Measurements from ENCODE around the gene OTOF. TPM values are rescaled to one million over a fixed set of nuclear protein-coding genes. Genes with fewer than 3 reads are reported as not detected.
A peak's percentile ranks its signal among the peaks of the same experiment; 100 is the strongest.

OTOF gene
- total RNA-seq, 1 donor from 2014 or later: 8.1 TPM

DNA sequence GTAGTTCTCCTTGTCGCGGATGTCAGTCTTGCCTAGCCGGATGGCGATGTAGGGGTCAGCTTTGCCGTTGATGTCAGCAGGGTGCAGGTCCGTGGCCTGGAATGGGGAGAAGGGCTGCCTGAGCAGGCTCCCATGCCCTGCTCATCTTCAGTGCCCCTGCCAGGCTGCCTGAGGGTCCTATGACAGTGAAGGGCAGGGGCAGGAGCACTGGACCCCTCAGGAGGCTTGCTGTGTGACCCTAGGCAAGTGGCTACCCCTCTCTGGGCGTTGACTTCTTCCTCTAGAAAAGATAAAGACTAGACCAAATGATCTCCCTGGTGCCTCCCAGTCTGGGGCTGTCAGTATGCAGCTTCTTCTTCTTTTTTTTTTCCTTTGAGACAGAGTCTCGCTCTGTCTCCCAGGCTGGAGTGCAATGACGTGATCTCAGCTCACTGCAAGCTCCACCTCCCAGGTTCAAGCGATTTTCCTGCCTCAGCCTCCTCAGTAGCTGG, 11.9 kb downstream of the OTOF start:
- no peak for DNase-seq (ENCODE audit: low read depth in 2 of 2)

DNA sequence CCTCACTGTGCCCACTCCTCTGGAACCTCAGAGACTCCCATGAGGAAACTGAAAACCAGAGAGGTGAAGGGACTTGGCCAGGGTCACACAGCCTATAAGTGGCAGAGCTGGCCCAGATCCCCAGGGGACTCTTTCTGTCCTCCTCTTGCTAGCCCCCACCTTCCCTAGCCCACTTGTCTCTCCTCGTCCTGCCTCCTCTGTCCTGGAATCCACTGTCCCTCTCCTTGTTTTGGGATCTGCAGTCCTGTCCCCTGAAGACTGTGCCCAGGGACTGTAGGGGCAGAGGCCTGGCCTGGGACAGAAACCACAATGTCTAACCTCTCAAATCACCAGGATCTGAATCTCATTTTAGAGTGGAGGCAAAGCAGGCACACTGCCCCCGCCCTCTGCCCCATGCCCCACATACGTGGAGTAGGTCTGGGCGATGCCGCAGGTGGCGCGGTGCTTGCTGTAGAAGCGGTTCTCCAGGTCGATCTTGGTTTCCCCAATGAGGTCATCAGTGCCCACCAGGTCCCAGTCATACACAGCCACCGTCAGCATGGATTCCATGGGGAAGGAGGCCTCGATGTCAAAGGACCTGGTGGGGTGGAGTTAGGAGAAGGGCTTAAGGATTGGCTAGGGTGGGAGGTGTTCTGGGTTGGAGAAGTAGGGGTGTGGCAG, 12.5 kb downstream of the OTOF start:
- no peak for DNase-seq (ENCODE audit: low read depth in 2 of 2)

DNA sequence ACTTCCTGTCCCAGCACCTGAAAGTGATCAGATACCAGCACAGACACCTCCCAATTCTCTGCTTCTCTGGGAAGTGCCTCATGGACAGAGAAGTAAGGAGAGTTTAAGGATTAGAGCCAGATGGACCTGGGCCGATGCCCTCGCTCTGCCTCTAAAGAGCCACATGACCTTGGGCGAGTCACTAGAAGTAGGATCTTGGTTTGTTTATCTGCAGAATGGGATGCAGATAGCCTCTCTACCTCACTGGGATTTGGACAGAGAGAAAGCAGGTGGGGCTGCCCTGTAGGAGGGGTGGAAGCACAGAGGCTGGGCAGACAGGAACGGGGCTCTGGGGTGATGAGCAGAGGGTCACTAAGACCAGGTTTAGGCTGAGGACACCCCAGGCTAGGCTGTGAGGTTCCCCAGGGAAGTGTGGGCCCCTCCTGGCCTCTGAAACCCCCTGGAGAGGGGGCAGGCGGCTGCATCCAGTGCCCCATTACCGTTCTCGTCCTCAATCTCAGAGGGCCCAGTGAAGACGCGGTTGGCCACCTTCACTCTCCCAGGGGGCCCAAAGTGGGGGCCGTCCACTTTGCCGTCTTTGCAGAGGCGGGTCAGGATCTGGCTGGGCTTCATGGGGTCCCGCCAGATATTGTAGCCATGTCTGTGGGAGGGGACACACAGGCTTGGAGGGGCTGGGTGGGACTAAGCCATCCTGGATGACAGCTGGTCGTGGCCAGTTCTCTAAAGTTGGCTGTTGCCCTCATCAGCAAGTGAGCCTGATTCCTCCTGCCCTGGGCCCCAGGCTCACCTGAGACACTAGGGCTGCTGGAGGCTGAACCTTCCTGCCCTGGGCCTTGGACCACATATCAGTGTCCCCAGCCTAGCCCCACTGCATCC, 13.3 kb downstream of the OTOF start:
- DNase-seq (ENCODE audit: low read depth in 2 of 2): no peak

GRCh38 chr2:26463244-26464192, 14.4 kb downstream of the OTOF start:
- no peak for DNase-seq (ENCODE audit: low read depth in 2 of 2)

- peak; percentile 50 to 80 for DNase-seq (ENCODE audit: low read depth in 2 of 2)
Observed at GRCh38 chr2:26462511-26463243, 15.2 kb downstream of the OTOF start.

GRCh38 chr2:26462100-26462499, 15.8 kb downstream of the OTOF start:
- no peak for DNase-seq (ENCODE audit: low read depth in 2 of 2)

DNA sequence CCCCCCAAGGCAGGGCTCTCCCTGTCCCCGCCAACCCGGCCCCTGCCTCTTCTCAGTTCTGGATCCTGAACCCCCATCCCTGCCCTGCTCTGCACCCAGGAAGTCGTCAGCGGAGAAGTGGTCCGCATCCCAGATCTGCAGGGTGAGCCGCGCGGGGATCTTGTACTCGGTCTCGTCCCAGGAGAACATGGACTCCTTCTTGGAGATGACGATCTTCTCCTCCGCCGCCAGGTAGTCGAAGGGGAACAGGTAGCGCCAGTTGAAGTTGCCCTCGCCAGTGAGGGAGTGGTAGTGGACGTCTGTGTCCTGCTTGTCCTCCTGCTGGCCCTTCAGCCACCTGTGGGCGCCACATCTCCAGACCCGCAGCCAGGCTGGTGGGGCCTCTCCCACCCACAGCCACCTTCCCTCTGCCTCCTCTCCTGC, 16.3 kb downstream of the OTOF start:
- DNase-seq (ENCODE audit: low read depth in 2 of 2): no peak

- no peak for DNase-seq (ENCODE audit: low read depth in 2 of 2)
Observed at GRCh38 chr2:26460613-26461031, 17.3 kb downstream of the OTOF start.

- DNase-seq (ENCODE audit: low read depth in 2 of 2): no peak
Observed at GRCh38 chr2:26459991-26460612, 17.8 kb downstream of the OTOF start.

DNA sequence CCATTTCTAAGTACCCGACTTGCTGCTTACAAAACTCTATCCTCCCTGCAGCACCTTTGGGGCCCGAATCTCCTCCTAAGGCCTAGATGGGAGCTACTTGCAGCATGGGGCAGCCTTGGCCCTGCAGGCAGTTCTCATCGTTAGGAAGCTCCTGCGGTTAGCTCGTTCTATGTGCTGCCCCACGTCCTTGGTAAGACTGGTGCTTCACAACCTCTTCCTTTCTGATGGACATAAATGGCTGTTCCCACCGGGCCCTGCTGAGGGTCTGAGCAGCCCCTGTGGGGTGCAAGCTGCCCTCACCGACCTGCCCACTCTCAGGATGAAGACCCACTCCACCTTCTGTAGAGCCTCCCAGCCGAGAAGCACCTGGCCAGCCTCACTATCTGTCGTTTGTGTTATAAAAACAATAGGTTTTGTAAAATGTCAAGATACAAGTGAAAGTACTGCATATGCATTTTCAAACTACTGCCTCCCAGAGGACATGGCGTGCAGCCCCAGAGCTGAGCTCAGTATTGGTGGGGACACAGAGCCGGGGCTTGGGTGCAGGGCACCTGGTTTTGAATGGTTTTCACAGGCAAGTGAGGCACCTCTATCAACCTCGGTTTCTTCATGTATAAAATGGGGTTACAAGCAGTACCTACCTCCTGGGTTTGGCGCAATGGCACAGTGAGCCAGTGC, 19.4 kb downstream of the OTOF start:
- DNase-seq (ENCODE audit: low read depth in 2 of 2): no peak

- DNase-seq (ENCODE audit: low read depth in 2 of 2): no peak
Observed at GRCh38 chr2:26457695-26458364, 20.1 kb downstream of the OTOF start.

GRCh38 chr2:26457251-26457666, 20.7 kb downstream of the OTOF start:
- no peak for DNase-seq (ENCODE audit: low read depth in 2 of 2)

DNA sequence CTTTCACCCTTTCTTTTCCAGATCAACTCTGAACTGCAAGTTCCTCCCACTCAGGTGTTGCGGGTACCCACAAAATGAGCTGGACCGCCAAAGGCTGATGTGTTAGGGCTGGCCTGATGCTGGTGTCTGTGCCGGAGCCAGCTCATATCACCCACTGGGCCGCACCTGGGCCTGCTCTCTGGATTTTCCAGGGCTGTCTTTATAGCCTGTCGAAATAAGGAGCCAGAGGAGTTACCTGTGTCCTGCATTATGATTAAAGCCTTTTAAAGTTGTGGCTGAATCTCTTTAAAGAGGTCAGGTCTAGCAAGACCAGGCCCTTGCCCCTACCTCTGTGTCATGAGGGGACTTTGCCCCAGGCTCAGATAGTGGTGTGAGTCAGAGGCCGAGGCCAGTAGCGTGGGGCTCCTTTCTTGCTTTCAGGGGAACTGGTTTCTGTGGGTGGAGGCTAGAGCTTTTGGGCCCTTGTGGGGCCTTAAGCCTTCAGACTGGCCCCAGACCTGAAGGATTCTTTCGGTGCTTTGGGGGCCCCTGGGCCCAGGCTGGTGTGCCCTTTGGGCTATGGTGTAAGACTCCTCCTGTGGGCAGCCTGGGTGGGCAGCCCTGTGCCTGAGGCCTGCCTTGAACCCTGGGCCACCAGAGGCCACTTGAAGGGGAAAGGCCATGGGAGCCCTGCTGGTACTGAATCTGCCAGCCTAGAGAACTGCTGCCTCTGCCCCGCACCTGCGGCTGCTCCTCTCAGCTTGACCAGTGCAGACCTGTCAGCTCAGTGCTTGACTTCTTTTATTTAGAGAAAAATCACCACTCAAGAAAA, 21.3 kb downstream of the OTOF start:
- no peak for DNase-seq (ENCODE audit: low read depth in 2 of 2)

DNA sequence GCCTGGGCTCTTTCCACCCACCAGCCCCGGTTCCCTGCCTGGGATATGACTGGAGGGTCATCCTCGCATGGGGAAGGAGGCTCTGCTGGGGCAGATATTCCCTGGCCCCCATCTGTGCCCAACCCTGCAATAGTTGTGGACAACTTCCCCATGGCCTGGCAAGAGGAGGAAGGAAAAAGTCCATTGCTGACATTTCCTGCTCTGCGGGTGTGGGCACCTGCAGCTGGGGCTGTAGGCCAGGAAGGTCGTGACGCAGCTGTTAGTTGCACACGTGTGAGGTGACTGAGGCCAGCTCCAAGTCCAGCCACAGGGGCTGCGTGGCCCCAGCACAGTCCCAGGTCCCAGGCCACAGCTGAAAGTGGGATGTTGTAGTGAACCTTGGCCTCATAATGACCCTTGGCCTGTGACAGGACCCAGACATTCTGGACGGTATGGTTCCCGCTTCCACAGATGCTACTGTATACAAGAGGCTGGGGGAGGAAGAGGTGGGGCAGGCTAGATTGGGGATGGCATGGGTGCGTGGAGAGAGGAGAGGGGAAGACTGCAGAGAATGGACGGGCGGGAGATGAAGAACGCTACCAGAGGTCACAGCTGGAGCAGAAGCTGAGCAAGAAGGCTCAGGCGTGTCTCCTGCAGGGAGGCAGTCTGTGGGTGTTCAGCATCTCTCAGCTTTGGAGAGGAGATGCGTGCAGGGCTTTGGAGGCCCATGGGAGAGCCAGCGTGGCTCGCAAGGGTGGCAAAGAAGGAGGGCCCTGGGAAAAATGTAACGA, 22.1 kb downstream of the OTOF start:
- DNase-seq (ENCODE audit: low read depth in 2 of 2): peak; percentile 28 to 85

- DNase-seq (ENCODE audit: low read depth in 2 of 2): no peak
Observed at GRCh38 chr2:26455037-26455669, 22.8 kb downstream of the OTOF start.

DNA sequence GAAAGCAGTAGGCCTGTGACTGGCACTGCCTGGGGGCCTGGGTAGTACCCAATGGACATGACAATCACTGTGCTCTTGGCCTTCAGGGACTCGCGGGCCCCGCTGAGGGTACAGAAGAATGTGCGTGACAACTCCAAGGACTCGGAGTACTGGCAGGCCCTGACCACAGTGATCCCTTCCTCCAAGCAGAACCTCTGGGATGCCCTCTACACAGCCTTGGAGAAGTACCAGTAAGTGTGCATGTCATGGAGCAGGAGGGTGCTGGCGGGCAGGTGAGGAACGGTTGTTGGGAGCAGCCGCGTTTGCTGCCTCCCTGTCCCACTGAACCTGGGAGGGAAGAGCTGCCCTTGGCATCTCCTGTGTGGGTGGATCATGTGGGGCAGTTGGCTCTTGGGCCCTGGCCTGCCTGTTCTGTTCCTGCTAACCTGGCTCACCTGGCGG, 23.3 kb downstream of the OTOF start:
- DNase-seq (ENCODE audit: low read depth in 2 of 2): no peak

Data from lung microvascular endothelial cell (primary cell).